Measurements from ENCODE around the gene SCAF8.
"Not testable (repeated sequence)": the region's sequence is repeated elsewhere in the genome, so short reads cannot be mapped to it uniquely, and the experiment has no call there.

SCAF8 gene

GRCh38 chr6:154733626-154734382 lies 588 bp downstream of the SCAF8 start:
- peak; percentile 50 to 99 (median 93) for DNase-seq

DNA sequence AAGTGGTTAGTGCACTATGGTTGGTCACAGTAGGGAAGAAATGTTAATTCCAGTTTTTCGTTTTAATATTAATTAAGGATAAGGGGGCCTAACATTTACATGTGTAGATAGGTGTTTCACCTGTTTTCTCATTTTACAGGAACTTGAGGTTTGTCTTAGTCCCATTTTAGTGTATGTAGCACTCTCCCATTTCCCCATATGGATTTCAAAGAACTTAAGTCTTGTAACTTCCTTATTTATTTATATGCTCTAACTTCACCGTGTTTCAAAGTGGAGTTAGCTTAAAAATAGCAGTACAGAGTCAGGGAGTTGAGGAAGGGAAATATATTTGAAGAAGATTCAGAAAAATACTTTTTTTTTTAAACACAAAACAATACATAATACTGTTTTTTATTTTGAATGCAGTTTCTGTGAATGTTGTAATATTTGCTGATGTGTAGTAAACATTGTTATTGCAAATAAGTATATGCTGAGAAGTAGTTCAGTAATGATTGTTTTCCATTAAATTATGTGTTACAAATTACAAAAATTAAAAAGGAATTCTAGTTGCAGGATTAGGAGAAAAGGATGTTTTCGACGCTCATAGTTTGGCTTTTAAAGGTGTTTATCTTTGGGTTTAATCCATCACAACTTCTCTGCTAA lies 3.5 kb downstream of the SCAF8 start:
- no peak for DNase-seq

DNA sequence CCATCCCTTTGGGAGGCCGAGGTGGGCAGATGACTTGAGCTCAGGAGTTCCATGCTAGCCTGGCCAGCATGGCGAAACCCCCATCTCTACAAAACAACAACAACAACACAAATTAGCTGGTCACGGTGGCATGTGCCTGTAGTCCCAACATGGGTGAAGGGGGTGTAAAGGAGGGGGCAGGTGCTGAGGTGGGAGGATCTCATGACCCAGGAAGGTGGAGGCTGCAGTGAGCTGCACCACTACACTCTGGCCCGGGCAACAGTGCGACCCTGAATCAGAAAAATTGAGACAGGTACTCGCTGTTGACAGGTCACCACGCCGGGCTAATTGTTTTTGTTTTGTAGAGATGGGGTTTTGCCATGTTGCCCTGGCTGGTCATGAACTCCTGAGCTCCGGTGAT lies 4.2 kb downstream of the SCAF8 start:
- DNase-seq, result no peak

GRCh38 chr6:154738551-154738961 lies 5.3 kb downstream of the SCAF8 start:
- DNase-seq, result no peak

GRCh38 chr6:154740658-154741057 lies 7.4 kb downstream of the SCAF8 start:
- no peak for DNase-seq

DNA sequence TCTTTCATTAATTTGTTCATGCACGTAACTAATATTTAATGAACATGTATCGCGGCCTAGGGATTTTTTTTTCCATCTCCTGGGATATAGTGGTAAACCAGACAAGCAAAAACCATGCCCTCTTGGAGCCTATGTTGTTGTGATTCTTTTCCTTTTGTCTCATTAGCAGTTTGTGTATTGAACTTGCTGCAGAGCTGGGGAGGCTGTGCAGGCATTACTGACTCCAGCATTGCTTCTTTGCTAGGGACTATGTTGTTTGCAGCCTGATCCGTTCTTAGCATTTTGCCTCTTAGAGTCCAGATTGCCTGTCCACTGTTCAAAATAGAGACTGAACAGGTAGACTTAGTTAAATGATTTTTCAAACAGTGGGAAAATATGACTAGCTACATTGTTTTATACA lies 9.7 kb downstream of the SCAF8 start:
- no peak for DNase-seq

GRCh38 chr6:154744029-154744745 lies 11.0 kb downstream of the SCAF8 start:
- not testable (repeated sequence) for DNase-seq

GRCh38 chr6:154745243-154745642 lies 12.0 kb downstream of the SCAF8 start:
- no peak for DNase-seq

- DNase-seq, result no peak
Observed at GRCh38 chr6:154749341-154749740, 16.1 kb downstream of the SCAF8 start.

- no peak for DNase-seq
Observed at GRCh38 chr6:154751011-154751800, 18.0 kb downstream of the SCAF8 start.

- no peak for DNase-seq
Observed at GRCh38 chr6:154752022-154752421, 18.8 kb downstream of the SCAF8 start.

- DNase-seq, result no peak
Observed at GRCh38 chr6:154754152-154754551, 20.9 kb downstream of the SCAF8 start.

GRCh38 chr6:154757352-154758050 lies 24.3 kb downstream of the SCAF8 start:
- DNase-seq, result no peak

GRCh38 chr6:154758125-154758524 lies 24.9 kb downstream of the SCAF8 start:
- DNase-seq, result peak in 1 of 14 donors; percentile 5

DNA sequence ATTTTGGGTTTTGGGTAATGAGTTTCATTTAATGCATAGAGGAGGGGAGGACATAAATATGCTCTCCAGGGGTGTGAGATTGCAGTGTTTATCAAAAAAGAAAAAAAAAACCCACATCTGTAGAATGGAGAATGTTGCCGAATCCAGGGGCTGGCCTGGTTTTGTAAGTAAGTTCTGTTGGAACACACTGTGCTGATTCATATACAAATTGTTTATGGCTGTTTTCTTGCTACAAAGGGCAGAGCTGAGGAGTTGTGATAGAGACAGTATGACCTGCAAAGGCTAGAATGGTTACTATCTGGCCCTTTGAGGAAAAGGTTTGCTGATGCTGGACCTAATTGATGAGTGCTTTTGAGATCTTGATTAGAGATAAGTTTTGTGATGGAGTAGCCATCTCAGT lies 30.4 kb downstream of the SCAF8 start:
- DNase-seq, result no peak

DNA sequence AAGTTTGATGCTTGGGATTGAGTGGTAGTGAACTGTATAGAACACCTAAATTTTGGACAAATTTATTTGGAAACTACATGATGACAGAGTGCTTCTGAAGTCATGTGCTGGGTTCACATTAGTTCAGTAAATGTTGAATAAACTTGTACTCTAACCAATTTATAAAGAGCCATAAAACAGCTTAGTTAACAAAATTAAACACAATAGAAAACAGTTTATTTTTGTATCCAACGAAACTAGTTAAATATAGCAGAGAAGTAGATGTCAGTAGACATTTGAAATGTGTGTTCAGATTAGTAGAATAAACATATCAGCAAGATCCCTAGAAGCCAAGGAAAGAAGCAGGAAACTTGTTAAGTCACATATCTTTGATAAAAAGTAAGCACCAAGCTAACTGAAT lies 32.1 kb downstream of the SCAF8 start:
- DNase-seq, result no peak

- peak in 1 of 14 donors; percentile 81 for DNase-seq
Observed at GRCh38 chr6:154766288-154766687, 33.1 kb downstream of the SCAF8 start.

DNA sequence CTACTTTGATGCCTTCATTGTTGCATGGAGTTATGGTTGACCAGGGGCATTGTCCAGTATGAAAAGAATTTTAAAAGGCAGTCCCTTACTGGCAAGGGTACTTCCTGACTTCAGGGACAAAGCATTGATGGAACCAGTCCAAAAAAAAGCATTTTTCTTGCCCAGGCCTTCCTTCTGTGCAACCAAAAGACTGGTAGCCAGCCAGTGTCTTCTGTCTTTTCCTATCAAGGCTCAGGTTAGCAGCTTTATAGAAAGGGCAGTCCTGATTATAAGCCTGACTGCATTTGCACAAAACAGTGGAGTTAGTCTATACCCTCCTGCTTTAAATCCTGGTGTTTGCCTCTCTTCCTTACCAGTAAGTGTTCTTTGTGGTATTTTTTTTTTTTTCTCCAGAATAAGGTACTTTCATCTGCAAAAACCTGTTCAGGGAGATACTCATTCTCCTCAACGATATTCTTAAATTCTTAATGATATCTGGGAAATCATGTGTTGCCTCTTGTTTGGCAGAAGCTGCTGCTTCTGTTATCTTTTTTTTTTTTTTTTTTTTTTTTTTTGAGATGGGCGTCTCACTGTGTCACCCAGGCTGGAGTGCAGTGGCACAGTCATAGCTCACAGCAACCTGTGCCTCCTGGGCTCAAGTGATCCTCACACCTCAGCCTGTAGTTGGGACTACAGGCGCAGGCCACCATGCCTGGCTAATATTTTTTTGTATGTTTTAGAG lies 33.9 kb downstream of the SCAF8 start:
- DNase-seq, result peak in 1 of 14 donors; percentile 58

DNA sequence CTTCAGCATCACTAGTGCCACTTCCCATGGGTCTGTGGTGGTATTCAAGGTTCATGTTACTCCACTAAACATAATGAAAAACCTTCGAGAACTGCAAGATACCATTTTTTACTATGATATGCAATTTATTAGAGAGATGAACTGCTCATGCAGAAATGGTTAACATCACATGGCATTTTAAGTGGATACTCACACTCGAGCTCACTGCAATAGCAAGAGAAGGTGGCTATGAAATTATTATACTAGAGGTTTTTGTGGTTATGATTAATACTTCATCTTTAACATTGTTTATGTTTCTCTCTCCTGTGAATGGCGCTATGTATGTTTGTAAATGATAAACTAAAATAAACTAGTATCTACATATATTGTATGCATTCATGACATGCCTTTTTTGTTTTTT lies 35.1 kb downstream of the SCAF8 start:
- no peak for DNase-seq

DNA sequence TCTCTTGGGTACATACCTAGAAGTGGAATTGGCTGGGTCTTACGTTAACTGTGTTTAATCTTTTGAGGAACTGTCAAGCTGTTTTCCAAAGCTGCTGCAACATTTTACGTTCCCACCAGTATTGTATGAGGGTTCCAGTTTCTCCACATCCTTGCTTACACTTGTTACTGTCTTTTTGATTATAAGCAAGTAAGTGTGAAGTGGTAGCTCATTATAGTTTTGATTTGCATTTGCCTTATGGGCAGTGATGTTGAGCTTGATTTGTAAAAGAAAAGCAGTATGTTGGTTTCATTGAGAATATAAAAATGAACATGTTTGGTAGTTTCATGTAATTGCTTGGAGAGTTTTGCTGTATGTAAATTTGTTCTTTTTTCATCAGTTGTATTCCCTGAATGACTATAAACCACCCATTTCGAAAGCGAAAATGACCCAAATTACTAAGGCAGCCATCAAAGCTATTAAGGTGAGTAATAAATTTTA lies 40.4 kb downstream of the SCAF8 start:
- no peak for DNase-seq

GRCh38 chr6:154779157-154779556 lies 45.9 kb downstream of the SCAF8 start:
- not testable (repeated sequence) for DNase-seq

Measured in C1 segment of cervical spinal cord (tissue), 14 donors.